ENCODE measurements around the gene DDX31. TPM values are rescaled to one million over a fixed set of nuclear protein-coding genes. Genes with fewer than 3 reads are reported as not detected.
A peak's percentile ranks its signal among the peaks of the same experiment; 100 is the strongest.

DDX31 gene
- total and polyA plus RNA-seq, 2 donors, result 9.9 to 11.8 TPM

DNA sequence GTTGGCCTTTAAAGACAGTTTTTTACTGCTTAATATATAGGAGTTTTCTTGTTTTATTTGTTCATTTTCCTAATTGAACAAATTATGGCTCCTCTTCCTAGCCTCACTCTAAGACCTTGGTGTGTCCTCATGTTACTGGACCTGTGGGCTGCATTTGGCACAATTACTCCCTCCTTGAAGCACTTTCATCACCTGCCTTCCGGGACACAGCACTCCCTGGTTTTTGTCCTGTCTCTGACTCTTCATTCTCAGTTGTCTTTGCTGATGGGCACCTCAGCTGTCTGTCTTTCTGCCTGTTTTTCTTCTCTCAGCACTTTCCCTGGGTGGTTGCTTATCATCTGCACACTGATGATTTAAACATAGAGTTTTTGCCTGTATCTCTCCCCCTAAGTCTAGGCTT lies 14.1 kb upstream of the DDX31 start:
- no peak overlapping the region for H3K27ac ChIP-seq (ENCODE audit: low read depth in 1 of 2, low read length in 1 of 2)
- DNase-seq (ENCODE audit: low read depth in 6 of 9, low spot score in 9 of 9), result no peak
- H3K4me3 ChIP-seq (ENCODE audit: low read length in 2 of 2), result no peak overlapping the region
- no peaks in the 10 kb centered on the region for H3K9me3 ChIP-seq (ENCODE audit: control insufficient read depth in 2 of 2, insufficient read depth in 1 of 2, low read length in 1 of 2)
- H3K36me3 ChIP-seq (ENCODE audit: control insufficient read depth in 2 of 2, insufficient read depth in 2 of 2, low read length in 1 of 2), result peaks cover 43 to 46% of the 10 kb centered on the region in 2 donors
- no peaks in the 10 kb centered on the region for H3K27me3 ChIP-seq (ENCODE audit: control insufficient read depth in 2 of 2, insufficient read depth in 1 of 2, low read length in 1 of 2)
- 96% methylated on average over 1 of the region's 1 CpG for whole genome bisulfite sequencing
- no peaks in the 10 kb centered on the region for H3K4me1 ChIP-seq (ENCODE audit: control insufficient read depth in 2 of 2, insufficient read depth in 2 of 2, low read length in 2 of 2)

DNA sequence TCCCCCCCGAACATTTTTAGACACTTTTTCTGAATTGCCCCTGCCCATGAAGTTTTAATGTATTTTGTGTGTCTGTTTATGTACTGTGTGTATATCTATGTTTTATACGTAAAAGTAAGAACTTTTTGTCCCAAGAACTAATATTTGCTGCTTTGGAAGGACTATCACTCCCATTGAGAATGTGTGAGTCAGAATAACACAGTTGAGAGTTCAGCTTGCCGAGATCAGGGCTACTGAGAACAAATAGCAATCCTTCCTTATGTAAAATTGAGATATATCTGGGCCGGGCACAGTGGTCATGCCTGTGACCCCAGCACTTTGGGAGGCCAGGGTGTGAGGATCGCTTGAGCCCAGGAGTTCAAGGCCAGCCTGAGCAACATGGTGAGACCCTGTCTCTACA lies 11.8 kb upstream of the DDX31 start:
- WGBS, result 90% methylated on average over 5 of the region's 5 CpGs

DNA sequence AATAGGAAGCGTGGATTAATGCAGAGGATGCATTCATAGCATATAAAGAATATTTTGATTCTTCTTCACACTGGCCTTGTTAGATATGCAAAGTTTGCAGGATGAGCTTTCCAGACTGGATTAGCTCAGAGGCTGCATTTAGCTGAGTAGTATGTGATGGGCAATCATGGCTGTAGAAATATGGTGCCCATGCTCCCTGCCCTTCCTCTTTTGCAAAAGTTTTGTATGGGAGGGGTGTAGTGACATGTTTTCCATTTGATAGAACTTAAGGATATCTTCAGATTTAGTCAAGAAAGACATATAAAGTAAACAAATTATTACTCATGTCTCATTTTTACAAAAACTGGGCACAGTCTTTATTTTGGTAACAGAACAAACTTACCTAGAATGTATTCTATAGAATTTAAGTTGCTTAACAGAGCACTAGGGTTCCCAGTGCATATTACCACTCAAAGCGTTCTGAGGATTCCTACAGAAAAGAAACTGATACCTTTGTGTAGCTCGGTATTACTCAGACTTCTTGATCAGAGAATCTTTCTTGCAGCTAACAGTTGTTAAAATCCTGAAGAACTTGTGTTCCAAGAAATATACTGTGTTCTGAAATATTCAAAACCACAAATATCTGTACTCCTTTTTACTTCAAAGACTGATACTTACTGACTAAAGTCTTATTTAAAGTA lies 10.3 kb upstream of the DDX31 start:
- no peak for DNase-seq (ENCODE audit: low read depth in 6 of 9, low spot score in 9 of 9)
- no peaks in the 10 kb centered on the region for H3K4me1 ChIP-seq (ENCODE audit: control insufficient read depth in 2 of 2, insufficient read depth in 2 of 2, low read length in 2 of 2)
- H3K27me3 ChIP-seq (ENCODE audit: control insufficient read depth in 2 of 2, insufficient read depth in 1 of 2, low read length in 1 of 2), result no peaks in the 10 kb centered on the region
- no peaks in the 10 kb centered on the region for H3K9me3 ChIP-seq (ENCODE audit: control insufficient read depth in 2 of 2, insufficient read depth in 1 of 2, low read length in 1 of 2)
- peaks cover 35 to 42% of the 10 kb centered on the region in 2 donors for H3K36me3 ChIP-seq (ENCODE audit: control insufficient read depth in 2 of 2, insufficient read depth in 2 of 2, low read length in 1 of 2)
- H3K27ac ChIP-seq (ENCODE audit: low read depth in 1 of 2, low read length in 1 of 2), result no peak overlapping the region
- no peak overlapping the region for H3K4me3 ChIP-seq (ENCODE audit: low read length in 2 of 2)
- WGBS, result 87% methylated on average over 3 of the region's 3 CpGs

More for the DNA sequence above, 11.8 kb upstream of the DDX31 start:
- H3K27me3 ChIP-seq (ENCODE audit: control insufficient read depth in 2 of 2, insufficient read depth in 1 of 2, low read length in 1 of 2), result no peaks in the 10 kb centered on the region
- peaks cover 42 to 47% of the 10 kb centered on the region in 2 donors for H3K36me3 ChIP-seq (ENCODE audit: control insufficient read depth in 2 of 2, insufficient read depth in 2 of 2, low read length in 1 of 2)
- H3K4me3 ChIP-seq (ENCODE audit: low read length in 2 of 2), result no peak overlapping the region
- H3K9me3 ChIP-seq (ENCODE audit: control insufficient read depth in 2 of 2, insufficient read depth in 1 of 2, low read length in 1 of 2), result no peaks in the 10 kb centered on the region
- DNase-seq (ENCODE audit: low read depth in 6 of 9, low spot score in 9 of 9), result no peak
- H3K4me1 ChIP-seq (ENCODE audit: control insufficient read depth in 2 of 2, insufficient read depth in 2 of 2, low read length in 2 of 2), result no peaks in the 10 kb centered on the region
- H3K27ac ChIP-seq (ENCODE audit: low read depth in 1 of 2, low read length in 1 of 2), result no peak overlapping the region

DNA sequence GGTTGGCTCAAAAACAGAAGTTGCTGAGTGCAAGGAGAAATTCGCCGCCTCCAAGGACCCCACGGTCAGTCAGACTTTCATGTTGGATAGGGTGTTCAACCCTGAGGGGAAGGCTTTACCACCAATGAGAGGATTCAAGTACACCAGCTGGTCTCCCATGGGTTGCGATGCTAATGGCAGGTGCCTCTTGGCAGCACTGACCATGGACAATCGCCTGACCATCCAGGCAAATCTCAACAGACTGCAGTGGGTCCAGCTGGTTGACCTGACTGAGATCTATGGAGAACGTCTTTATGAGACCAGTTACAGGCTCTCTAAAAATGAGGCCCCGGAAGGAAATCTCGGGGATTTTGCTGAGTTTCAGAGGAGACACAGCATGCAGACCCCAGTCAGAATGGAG lies 8.2 kb upstream of the DDX31 start:
- 98% methylated on average over 8 of the region's 8 CpGs for WGBS
- Histone ChIP-seq H3K27ac (ENCODE audit: low read depth in 1 of 2, low read length in 1 of 2) (no peak overlapping the region), H3K4me1 (ENCODE audit: control insufficient read depth in 2 of 2, insufficient read depth in 2 of 2, low read length in 2 of 2) (peaks cover 0 to 3% of the 10 kb centered on the region in 2 donors), H3K27me3 (ENCODE audit: control insufficient read depth in 2 of 2, insufficient read depth in 1 of 2, low read length in 1 of 2) (no peaks in the 10 kb centered on the region), H3K4me3 (ENCODE audit: low read length in 2 of 2) (no peak overlapping the region), H3K36me3 (ENCODE audit: control insufficient read depth in 2 of 2, insufficient read depth in 2 of 2, low read length in 1 of 2) (peaks cover 23 to 28% of the 10 kb centered on the region in 2 donors), H3K9me3 (ENCODE audit: control insufficient read depth in 2 of 2, insufficient read depth in 1 of 2, low read length in 1 of 2) (no peaks in the 10 kb centered on the region)
- no peak for DNase-seq (ENCODE audit: low read depth in 6 of 9, low spot score in 9 of 9)

DNA sequence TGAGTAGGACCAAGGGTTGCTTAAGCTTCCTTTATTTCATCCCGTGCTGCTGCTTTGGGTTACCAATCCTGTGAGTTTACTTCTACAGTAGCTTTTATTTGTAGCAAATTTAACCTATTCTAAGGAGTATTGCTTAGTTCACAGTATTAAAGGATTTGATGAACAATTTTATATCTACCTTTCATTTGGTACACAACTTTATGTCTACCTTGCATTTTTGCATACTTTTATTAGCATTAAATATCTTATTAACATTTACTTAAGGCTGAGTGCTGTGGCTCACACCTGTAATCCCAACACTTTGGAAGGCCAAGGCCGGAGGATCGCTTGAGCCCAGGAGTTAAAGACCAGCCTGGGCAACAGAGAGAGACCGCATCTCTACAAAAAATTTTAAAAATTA lies 4.7 kb upstream of the DDX31 start:
- no peak for DNase-seq (ENCODE audit: low read depth in 6 of 9, low spot score in 9 of 9)
- Histone ChIP-seq H3K9me3 (ENCODE audit: control insufficient read depth in 2 of 2, insufficient read depth in 1 of 2, low read length in 1 of 2) (peaks cover 0 to 3% of the 10 kb centered on the region in 2 donors), H3K27me3 (ENCODE audit: control insufficient read depth in 2 of 2, insufficient read depth in 1 of 2, low read length in 1 of 2) (no peaks in the 10 kb centered on the region), H3K27ac (ENCODE audit: low read depth in 1 of 2, low read length in 1 of 2) (no peak overlapping the region), H3K4me3 (ENCODE audit: low read length in 2 of 2) (no peak overlapping the region), H3K4me1 (ENCODE audit: control insufficient read depth in 2 of 2, insufficient read depth in 2 of 2, low read length in 2 of 2) (peaks cover 12 to 16% of the 10 kb centered on the region in 2 donors), H3K36me3 (ENCODE audit: control insufficient read depth in 2 of 2, insufficient read depth in 2 of 2, low read length in 1 of 2) (peaks cover 17 to 18% of the 10 kb centered on the region in 2 donors)
- WGBS, result 97% methylated on average over 4 of the region's 4 CpGs

DNA sequence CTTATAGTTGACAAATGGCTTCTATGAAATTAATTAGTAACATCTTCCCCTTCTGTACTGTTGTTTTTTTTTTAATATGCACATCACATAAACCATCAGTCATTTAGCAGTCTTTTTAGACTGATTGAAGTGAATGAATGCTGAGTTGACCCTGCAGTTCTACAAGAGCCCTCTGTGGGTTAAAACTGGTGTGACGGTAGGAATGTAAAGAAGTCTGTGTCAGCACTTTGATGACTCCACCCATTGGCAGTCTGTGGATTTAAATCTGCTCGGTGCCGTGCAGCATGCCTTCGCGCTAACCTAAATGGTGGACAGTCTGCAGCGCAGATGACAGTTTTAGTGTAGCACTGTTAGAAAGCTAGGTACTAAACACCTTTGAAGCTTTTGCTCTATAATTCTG lies 3.6 kb upstream of the DDX31 start:
- H3K4me1 ChIP-seq (ENCODE audit: control insufficient read depth in 2 of 2, insufficient read depth in 2 of 2, low read length in 2 of 2), result peaks cover 15 to 18% of the 10 kb centered on the region in 2 donors
- peak in 2 of 9 donors; percentile 19 to 37 for DNase-seq (ENCODE audit: low read depth in 6 of 9, low spot score in 9 of 9)
- WGBS, result 51% methylated on average over 6 of the region's 6 CpGs

DNA sequence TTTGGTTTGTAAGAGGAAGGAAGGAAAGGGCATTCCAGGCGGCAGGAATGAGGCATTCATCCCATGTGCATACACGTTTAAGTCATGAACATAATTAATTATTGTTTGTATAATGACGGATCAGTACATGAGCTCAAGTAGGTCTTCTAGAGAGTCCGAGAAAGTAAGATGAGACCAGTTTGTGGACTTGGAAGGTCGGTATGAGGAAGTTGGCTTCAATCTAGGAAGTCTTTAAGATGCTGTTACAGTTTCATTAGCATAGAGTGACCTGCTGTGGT lies 2.6 kb upstream of the DDX31 start:
- Histone ChIP-seq H3K27ac (ENCODE audit: low read depth in 1 of 2, low read length in 1 of 2) (no peak overlapping the region), H3K9me3 (ENCODE audit: control insufficient read depth in 2 of 2, insufficient read depth in 1 of 2, low read length in 1 of 2) (peaks cover 0 to 3% of the 10 kb centered on the region in 2 donors), H3K36me3 (ENCODE audit: control insufficient read depth in 2 of 2, insufficient read depth in 2 of 2, low read length in 1 of 2) (no peaks in the 10 kb centered on the region), H3K27me3 (ENCODE audit: control insufficient read depth in 2 of 2, insufficient read depth in 1 of 2, low read length in 1 of 2) (no peaks in the 10 kb centered on the region), H3K4me1 (ENCODE audit: control insufficient read depth in 2 of 2, insufficient read depth in 2 of 2, low read length in 2 of 2) (peaks cover 15 to 18% of the 10 kb centered on the region in 2 donors), H3K4me3 (ENCODE audit: low read length in 2 of 2) (no peak overlapping the region)
- no peak for DNase-seq (ENCODE audit: low read depth in 6 of 9, low spot score in 9 of 9)
- 54% methylated on average over 5 of the region's 5 CpGs for WGBS

More for the DNA sequence above, 3.6 kb upstream of the DDX31 start:
- Histone ChIP-seq H3K36me3 (ENCODE audit: control insufficient read depth in 2 of 2, insufficient read depth in 2 of 2, low read length in 1 of 2) (peaks cover 6% of the 10 kb centered on the region in 2 donors), H3K4me3 (ENCODE audit: low read length in 2 of 2) (no peak overlapping the region), H3K9me3 (ENCODE audit: control insufficient read depth in 2 of 2, insufficient read depth in 1 of 2, low read length in 1 of 2) (peaks cover 0 to 3% of the 10 kb centered on the region in 2 donors), H3K27ac (ENCODE audit: low read depth in 1 of 2, low read length in 1 of 2) (no peak overlapping the region), H3K27me3 (ENCODE audit: control insufficient read depth in 2 of 2, insufficient read depth in 1 of 2, low read length in 1 of 2) (no peaks in the 10 kb centered on the region)

DNA sequence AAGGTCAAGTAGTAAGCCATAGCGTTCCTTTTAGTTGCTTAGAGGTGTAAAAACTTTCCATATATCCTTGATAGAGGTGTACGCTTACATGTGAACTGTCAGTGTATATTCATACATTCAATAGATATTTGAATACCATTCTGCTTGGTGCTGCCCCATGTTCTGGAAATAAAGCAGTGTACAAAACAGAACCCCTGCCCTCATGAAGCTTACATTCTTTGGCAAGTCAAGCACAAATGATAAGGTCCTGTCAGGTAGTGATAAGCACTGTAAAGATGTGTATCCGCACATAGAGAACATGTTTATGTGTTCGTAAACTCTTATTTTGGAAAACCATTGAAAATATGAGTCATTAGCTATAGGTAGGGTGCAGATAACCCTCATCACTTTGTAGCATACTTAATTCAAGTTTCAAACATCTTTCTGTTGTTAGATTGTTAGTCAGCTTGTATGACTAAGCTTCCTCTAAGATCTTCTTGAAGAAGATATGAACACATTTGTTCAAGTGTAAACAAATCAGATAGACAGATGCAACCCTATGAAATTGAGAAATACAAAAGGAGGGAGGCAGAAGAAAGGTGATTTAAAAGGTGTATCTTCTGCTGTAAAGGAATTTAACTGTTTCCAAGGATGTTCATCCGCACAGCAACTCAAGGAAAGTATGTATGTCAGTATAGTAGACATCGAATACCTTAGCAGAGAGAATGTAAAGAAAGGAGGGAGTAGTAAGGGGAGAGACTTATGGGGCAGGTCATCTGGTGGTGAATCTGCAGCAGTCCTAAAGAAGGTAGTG lies 2.0 kb upstream of the DDX31 start:
- peaks cover 15 to 18% of the 10 kb centered on the region in 2 donors for H3K4me1 ChIP-seq (ENCODE audit: control insufficient read depth in 2 of 2, insufficient read depth in 2 of 2, low read length in 2 of 2)
- WGBS, result 94% methylated on average over 6 of the region's 6 CpGs
- no peaks in the 10 kb centered on the region for H3K27me3 ChIP-seq (ENCODE audit: control insufficient read depth in 2 of 2, insufficient read depth in 1 of 2, low read length in 1 of 2)
- H3K9me3 ChIP-seq (ENCODE audit: control insufficient read depth in 2 of 2, insufficient read depth in 1 of 2, low read length in 1 of 2), result peaks cover 0 to 3% of the 10 kb centered on the region in 2 donors
- DNase-seq (ENCODE audit: low read depth in 6 of 9, low spot score in 9 of 9), result no peak
- H3K4me3 ChIP-seq (ENCODE audit: low read length in 2 of 2), result peak overlapping the region in 1 of 2 donors; percentile 87
- no peaks in the 10 kb centered on the region for H3K36me3 ChIP-seq (ENCODE audit: control insufficient read depth in 2 of 2, insufficient read depth in 2 of 2, low read length in 1 of 2)
- H3K27ac ChIP-seq (ENCODE audit: low read depth in 1 of 2, low read length in 1 of 2), result no peak overlapping the region
